Measurements from ENCODE around the gene RAPGEF4.

DNA sequence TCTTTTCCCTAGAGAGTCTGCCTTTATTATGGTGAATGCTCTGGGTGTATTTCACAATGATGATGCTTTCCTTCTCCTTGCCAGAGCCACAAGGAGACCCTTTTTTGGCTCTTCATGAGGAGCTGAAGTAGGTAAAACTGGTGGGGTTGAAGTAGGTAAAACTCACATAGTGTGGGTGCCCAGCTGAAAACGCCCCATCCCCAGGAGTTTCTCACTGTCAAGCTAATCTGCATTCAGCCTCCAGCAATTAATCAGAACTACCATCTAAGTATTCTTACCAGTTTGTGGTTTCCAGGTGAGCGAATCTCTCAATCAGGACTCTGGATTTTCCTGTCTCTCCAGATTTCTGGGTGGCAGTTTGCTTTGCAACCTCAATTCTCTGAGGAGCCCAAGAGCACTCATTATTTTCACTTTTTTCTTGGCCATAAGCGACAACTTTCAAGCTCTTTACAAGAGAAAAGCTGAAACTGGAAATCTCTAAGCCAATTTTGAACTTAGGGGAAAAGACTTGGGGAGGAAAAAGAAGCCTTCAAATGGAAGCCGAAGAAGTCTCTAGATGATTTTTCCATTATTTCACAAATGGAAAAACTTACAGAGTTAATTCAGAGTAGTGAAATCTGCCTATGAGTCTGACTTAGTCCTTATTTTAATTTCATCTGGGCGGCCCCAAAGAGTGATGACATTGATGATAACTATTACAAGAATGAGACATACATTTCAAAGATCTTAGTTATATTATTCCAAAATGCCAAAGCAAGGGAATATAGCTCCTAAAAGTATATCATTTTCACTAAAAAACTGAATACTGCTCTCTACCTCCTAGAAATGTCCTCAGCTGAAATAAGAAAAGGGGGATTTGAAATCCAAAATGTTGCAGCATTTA is 218.6 kb downstream of the RAPGEF4 start:
- TF ChIP-seq GATA2 (IDR thresholded peaks at IDR 0.05; ENCODE audit: low read depth, low read length) (no peak), GATA3 (IDR thresholded peaks at IDR 0.05; ENCODE audit: low read depth, low read length) (no peak)
